Measurements from ENCODE around the gene RIMKLB.

RIMKLB gene

DNA sequence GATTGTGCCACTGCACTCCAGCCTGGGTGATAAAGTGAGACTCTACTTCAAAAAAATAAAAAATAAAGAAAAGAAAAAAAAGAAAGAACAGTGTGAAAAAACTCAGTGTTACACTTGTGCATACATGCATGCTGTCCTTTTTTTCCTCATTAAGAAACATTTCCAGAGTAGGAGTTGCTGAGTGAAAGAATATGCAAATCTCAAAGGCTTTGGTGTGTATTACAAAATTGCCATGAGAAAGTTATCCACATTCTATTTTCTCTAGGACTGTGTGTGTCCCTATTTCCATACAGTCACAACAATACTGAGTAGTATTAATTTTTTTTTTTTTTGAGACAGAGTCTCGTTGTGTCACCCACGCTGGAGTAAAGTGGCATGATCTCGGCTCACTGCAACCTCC is 123.8 kb downstream of the RIMKLB start:
- no peak for DNase-seq

GRCh38 chr12:8822298-8822697 is 124.5 kb downstream of the RIMKLB start, which contains the start of gene A2ML1:
Gene A2ML1 (plus strand): TSS chr12:8822621. CDS start chr12:8822652, 31 bp downstream.
- DNase-seq: no peak

GRCh38 chr12:8823565-8824300 is 125.9 kb downstream of the RIMKLB start:
- DNase-seq: no peak

- DNase-seq: no peak
Measured at GRCh38 chr12:8827551-8828256, 129.9 kb downstream of the RIMKLB start.

DNA sequence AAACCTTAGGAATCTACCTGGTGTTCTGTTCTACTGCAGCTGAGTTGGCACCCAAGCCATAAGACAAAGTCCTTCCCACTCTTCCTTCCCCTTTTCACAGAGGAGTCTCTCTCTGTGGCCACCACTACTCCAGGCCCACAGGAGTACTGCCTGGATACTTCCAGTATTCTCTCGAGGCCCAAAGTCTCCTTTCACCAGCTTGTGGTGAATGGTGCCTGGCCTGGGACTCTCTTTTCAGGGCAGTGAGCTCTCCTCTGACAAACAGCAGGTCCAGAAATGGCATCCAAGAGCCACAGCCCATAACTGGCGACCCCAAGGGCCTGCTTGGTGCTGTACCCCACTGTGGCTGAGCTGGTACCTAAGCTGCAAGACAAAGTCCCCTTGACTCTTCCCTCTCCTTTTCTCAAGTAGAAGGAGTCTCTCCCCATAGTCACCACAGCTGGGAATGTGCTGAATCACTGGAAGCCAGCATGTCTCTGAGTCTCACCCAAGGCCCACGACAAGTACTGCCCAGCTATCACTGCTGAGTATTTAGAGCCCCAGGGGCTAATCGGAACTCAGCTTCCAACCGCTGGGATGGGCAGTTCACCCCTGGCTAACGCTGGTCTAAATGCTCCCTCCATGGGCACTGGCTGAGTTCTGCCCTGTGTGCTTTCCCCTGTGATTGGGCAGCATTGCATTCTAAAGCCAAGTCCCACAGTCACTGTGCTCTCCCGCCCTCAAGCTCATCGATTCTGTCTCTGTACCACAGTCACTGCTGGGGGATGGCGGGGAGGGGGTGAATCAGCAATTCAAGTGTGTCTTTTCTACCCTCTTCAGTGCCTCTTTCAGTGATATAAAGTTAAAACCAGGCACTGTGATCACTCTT is 130.7 kb downstream of the RIMKLB start:
- DNase-seq: no peak

DNA sequence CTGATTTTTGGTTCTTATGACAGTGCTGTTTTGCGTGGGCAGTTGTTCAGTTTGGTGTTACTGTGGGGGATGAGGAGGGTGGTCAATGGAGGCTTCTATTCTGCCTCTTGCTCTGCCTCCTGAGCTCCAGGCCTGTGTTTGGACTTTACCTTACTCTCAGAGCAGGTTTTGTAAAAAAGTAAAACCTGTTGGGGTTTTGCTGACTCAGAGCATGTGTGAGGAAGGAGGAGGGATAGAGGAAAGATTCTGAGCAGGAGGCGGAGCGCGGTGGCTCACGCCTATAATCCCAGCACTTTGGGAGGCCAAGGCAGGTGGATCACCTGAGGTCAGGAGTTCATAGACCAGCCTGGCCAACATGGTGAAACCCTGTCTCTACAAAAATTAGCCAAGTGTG is 131.3 kb downstream of the RIMKLB start:
- no peak for DNase-seq

DNA sequence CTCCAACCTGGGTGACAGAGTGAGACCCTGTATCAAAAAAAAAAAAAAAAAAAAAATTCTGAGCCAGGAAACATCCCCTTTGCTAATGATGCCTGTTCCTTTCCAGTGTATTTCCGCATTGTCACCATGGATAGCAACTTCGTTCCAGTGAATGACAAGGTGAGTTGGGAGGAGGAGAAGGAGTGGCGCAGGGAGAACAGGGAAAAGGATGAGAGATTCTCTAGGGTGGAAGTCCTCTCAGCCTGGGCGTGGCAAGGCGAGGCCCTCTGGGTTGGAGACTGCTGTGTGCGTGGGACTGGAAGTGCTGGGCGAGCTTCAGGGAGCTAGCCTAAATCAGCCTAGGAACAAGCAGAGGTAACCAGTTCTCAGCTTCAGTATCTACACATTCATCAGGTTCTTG is 131.8 kb downstream of the RIMKLB start:
- no peak for DNase-seq

GRCh38 chr12:8831116-8831515 is 133.3 kb downstream of the RIMKLB start:
- DNase-seq: no peak

DNA sequence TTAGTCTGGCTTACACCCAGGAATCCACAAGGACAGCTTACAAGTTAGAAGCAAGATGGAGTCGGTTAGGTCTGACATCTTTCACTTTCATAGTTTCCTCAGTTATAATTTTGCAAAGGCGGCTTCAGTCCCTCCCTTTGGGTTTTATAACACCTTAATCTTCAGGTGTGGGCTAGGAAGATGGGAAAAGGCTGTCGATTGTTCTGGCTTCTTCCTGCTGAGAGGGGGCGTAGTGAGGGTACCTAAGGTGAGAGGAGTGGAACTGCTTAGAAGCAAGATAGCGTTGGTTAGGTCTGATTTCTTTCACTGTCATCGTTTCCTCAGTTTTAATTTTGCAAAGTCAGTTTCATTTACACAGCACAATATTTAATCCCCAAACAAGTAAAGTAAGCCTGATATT is 134.7 kb downstream of the RIMKLB start:
- DNase-seq: no peak
